HG03460 (cell line): ENCODE measurements around the gene FMN2.

Source experiments
- ATAC-seq: cut with Tn5 transposase; IDR thresholded peaks from one replicate; pipeline ENCODE4 v1.9.1; 2021; ENCODE audit not compliant: unreplicated experiment

Gene FMN2

GRCh38 chr1:240192851-240193250 is 101.2 kb downstream of the FMN2 start:
- no peak for ATAC-seq

GRCh38 chr1:240193679-240194078 is 102.0 kb downstream of the FMN2 start:
- ATAC-seq: no peak

- no peak for ATAC-seq
These were observed 102.4 kb downstream of the FMN2 start for GRCh38 chr1:240194120-240194519.

- ATAC-seq: no peak
These were observed 106.7 kb downstream of the FMN2 start for GRCh38 chr1:240198376-240198775.

GRCh38 chr1:240199758-240200645 is 108.3 kb downstream of the FMN2 start:
- no peak for ATAC-seq

- ATAC-seq: no peak
These were observed 110.2 kb downstream of the FMN2 start for GRCh38 chr1:240201931-240202330.

GRCh38 chr1:240207073-240207709 is 115.5 kb downstream of the FMN2 start:
- ATAC-seq: no peak

GRCh38 chr1:240210026-240210425 is 118.3 kb downstream of the FMN2 start:
- no peak for ATAC-seq

- no peak for ATAC-seq
These were observed 120.9 kb downstream of the FMN2 start for GRCh38 chr1:240212556-240212955.

- ATAC-seq: no peak
These were observed 125.7 kb downstream of the FMN2 start for GRCh38 chr1:240217403-240217802.

- ATAC-seq: no peak
These were observed 127.4 kb downstream of the FMN2 start for GRCh38 chr1:240219104-240219503.

GRCh38 chr1:240226102-240226501 is 134.4 kb downstream of the FMN2 start:
- ATAC-seq: no peak

GRCh38 chr1:240230816-240231215 is 139.1 kb downstream of the FMN2 start:
- ATAC-seq: no peak

- ATAC-seq: no peak
These were observed 140.8 kb downstream of the FMN2 start for GRCh38 chr1:240232530-240232929.

GRCh38 chr1:240234485-240235210 is 143.0 kb downstream of the FMN2 start:
- no peak for ATAC-seq

- ATAC-seq: no peak
These were observed 144.0 kb downstream of the FMN2 start for GRCh38 chr1:240235521-240236288.

GRCh38 chr1:240237305-240237721 is 145.6 kb downstream of the FMN2 start:
- ATAC-seq: no peak

- no peak for ATAC-seq
These were observed 147.6 kb downstream of the FMN2 start for GRCh38 chr1:240239309-240239708.

- no peak for ATAC-seq
These were observed 149.6 kb downstream of the FMN2 start for GRCh38 chr1:240241278-240241677.

- ATAC-seq: no peak
These were observed 151.0 kb downstream of the FMN2 start for GRCh38 chr1:240242601-240243144.
